ENCODE data around the gene FAM32A.

The FAM32A gene

DNA sequence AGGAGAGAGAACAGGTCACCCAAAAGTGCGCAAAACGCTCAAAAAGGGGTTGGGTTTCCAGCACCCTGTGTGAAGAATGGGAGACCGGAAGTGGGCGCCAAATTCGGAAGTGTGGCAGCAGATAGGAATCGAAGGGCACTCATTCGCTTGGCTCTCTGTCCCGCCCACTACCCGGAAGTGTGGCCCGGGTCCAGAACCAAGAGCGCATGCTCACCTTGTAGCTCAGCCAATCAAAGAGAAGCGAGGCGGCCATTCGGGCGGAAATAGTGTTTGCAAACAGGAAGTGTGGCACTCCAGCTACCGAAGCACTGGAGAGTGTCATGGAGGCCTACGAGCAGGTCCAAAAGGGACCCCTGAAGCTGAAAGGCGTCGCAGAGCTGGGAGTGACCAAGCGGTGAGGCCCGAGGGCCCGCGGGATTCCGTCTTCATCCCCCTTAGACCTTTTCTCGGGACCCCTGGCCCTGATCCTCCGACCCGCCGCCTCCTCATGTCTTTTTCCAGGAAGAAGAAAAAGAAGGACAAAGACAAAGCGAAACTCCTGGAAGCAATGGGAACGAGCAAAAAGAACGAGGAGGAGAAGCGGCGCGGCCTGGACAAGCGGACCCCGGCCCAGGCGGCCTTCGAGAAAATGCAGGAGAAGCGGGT, at the start of gene FAM32A:
Gene FAM32A, plus strand, starts transcription at position 288 of the 645 bp plus-strand sequence. Its CDS starts 33 bp downstream, at position 321.
- peak; percentile 98 to 99 for DNase-seq (ENCODE audit: low read depth in 2 of 2)

DNA sequence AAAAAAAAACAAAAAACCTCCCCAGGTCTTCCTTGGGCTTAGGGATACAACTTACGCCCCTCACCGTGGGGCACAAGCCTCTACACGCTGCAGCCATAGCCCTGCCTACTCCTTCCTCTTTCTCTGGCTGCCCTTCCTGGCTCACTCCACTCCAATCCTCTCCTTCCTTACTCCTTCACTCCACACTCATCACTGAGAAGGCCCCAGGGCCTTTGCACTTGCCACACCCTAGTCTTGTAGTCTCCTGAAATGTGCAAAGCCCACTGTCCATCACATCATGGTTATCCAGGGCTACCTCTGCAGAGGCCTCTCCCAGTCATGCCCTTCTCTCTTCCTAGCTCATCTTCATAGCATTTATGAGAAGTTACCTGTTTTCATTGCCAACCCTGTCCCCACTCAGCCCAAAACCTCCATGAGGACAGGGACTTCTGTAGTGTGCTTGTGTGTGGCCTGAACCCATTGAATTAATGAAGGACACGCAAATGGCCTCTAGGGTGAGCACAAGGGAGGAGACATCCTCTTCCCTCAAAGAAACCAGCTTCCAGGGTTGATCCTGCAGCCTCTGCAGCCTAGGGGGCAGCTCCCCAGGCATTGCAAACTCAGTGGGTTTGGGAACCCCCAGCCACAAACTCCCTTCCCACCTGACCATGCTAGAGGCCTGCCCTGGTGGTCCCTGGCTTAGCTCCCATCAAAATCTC, 49.6 kb upstream of the FAM32A start:
- no peak for DNase-seq (ENCODE audit: low read depth in 2 of 2)

DNA sequence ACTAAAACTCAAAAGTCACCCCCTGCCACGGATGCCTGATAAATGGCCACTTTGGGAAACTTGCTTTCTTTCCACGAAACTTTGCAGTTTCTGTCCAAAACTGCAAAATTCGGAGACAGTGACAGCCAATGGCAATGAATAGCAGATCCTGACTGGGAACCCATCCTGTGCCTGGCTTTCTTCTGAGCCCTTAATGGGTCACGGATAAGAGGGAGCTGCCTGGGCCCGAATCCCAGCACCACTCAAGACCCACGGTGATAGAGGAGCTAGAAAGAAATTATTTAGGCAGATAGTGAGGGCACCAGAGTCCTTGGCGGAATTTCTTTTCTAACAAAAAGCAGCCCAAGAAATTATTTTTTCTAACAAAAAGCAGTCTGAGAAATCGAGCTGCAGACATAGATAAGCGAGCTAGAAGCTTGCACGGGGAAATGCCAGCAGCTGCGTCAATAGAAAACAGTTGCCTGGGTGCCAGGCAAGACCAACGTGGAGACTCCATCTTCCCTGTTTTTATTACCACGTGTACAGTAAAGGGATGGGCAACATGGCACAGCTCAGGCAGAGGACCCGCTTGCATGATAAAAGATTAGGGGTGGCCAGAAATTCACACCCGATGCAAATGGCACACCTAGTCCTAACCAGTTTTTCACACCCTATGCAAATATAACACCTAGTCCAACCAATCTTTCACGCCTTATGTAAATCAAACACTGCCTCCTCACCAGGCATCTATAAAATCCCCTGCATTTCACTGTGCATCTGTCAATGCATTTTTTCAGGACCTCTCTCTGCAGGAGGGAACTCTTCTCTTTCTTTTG, 48.8 kb upstream of the FAM32A start:
- no peak for DNase-seq (ENCODE audit: low read depth in 2 of 2)

DNA sequence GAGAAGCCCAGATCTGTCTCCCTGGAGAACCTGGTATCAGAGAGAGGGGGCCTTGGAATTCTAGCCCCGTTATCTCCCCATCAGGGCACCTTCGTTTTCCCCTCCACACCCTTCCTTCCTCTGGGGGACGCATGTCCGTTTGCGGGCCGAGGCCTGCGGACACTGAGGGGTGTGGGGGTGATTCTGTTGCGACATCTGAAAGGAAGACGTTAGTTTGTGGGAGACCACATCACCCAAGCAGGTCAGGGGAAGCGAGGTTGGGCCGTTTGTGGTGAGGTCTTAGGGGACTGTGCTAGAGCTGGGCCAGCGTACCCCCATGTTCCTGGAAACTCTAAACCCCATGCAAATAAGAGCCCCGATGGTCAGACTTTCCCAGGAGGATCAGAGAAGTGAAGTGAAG, 45.5 kb upstream of the FAM32A start:
- no peak for DNase-seq (ENCODE audit: low read depth in 2 of 2)

DNA sequence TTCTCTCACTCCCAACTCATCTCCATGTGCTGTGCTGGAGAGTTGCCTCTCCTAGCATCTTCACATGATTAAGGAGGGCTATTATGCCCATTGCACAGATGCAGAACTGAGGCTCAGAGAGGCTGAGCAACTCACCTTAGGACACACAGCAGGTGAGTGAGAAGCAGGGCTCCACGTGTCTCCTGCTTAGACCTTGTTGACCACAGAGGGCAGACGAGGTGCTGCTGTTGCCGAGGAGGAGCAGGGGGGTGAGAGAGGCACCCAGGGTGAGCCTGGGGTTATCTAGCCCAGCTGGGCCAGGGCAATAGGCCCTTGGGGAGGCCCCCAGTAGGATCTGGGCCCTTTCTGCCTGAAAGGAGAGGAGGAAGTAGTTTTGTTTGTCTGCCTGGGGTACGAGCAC, 44.2 kb upstream of the FAM32A start:
- DNase-seq (ENCODE audit: low read depth in 2 of 2) = no peak

DNA sequence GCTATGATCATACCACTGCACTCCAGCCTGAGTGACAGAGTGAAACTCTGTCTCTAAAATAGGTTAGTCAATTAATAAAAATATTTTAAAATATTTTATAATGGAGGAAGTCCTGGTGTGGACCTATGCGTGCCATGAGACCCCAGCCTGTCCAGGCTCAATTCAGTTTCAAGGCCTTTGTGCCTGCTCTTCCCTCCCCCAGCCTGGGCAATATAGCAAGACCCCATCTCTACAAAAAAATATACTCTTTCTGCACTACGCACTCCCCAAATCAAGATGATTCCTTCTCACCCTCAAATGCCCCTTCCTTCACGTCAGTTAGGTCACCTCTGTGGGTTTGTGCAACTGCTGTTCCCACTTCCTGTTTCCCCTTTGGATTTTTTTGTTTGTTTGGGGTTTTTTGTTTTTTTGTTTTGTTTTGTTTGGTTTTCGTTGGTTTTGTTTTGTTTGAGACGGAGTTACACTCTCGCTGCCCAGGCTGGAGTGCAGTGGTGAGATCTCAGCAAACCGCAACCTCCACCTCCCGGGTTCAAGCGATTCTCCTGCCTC, 43.1 kb upstream of the FAM32A start:
- no peak for DNase-seq (ENCODE audit: low read depth in 2 of 2)

DNA sequence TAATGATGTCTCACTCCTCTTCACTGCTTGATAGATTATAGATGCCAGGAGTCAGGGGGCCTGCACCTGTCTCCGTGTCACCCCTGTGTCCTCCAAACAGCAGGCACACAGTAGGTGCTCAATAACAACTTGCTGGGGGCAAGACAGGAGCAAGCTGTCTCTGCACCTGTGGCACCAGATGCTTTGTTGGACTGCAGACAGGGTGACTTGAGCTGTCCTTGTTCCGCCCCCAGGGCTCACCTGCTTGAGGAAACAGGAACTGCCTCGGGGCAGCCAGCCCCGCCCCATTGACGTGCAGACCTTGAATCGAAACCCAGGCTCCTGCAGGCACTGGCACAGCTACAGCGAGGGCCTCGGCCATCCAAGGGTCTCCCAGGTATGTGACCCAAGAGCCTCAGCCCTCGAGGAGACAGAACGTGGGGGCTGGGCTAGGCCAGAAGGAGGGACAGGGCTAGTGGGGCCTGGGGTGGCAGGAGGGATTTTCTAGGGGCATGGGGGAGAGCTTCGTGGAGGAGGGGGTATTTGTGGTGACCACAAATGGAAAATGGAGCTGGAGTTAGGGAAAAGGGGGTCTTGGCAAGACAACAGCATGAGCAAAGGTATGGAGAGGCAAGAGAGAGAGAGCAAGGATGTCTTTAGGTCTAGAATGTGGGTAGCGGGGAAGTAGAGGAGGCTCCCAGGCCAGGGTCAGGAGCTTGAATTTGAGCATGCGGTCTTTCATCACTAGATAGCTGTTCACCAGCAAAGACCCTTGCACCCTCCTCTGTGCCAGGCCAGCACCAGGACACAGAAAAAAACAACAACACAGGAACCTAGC, 41.6 kb upstream of the FAM32A start, which contains the start of gene HSH2D:
Gene HSH2D, plus strand, starts transcription at position 287 of the 817 bp plus-strand sequence. CDS start 5,066 bp downstream, outside the sequence.
- peak; percentile 44 to 73 for DNase-seq (ENCODE audit: low read depth in 2 of 2)

DNA sequence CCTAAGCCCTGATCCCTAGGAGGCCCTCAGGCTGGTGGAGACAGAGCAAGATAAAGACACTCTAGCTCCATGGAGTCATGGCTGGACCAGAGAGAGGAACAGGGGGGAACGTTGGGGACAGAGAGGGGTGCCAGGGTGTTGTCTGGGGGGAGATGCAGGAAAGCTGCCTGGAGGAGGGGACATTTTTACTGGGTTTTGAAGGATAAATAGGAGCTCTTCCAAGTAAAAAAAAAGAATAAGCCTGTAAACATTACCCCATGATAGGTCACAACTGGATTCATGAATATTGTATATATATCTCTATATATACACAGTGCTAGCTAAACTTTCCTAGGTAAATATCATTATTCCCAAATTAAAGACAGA, 41.0 kb upstream of the FAM32A start:
- DNase-seq (ENCODE audit: low read depth in 2 of 2) = no peak

DNA sequence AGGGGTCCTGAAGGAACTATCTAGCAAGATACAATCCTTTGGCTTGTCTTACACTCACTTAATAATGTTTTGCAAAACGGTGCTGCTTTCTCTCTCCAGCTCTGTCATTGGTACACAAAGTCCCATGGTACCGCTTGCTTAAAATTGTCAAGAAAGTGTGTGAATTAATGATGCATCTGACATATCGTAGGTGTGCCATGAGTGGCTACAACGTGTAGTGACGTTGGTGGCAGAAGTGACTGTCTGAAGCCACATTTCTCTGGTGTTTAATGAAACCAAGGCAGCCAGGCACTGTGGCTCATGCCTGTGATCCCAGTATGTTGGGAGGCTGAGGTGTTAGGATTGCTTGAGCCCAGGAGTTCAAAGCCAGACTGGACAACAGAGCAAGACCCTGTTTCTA, 39.1 kb upstream of the FAM32A start:
- no peak for DNase-seq (ENCODE audit: low read depth in 2 of 2)

DNA sequence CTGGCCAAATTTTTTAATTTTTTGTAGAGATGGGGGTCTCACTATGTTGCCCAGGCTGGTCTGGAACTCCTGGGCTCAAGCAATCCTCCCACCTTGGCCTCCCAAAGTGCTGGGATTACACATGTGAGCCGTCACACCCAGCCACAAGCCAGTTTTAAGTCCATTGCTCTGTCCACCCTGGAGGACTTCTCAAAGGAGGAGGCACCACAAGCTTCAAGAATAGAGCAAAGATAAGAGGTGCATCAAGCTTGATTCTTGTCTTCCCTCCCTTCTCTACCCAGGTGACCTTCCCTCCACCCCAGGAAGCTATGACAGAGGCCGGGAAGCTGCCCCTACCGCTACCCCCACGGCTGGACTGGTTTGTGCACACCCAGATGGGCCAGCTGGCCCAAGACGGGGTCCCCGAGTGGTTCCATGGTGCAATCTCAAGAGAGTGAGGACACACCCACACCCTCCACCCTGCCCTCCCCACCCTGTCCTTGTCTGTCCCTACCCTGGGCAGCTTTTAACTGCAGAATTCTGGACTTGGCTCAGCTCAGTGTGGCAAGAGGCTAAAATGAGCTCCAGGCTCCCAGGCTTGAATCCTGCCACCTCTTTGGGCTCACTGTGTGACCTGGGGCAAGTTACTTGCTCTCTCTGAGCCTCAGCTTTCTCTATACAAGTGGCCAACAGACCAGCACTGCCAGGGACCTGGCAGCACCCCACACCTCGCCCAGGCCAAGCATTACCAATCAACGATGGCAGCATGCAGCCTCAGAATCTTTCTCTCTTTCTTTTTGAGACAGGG, 36.6 kb upstream of the FAM32A start:
- no peak for DNase-seq (ENCODE audit: low read depth in 2 of 2)

DNA sequence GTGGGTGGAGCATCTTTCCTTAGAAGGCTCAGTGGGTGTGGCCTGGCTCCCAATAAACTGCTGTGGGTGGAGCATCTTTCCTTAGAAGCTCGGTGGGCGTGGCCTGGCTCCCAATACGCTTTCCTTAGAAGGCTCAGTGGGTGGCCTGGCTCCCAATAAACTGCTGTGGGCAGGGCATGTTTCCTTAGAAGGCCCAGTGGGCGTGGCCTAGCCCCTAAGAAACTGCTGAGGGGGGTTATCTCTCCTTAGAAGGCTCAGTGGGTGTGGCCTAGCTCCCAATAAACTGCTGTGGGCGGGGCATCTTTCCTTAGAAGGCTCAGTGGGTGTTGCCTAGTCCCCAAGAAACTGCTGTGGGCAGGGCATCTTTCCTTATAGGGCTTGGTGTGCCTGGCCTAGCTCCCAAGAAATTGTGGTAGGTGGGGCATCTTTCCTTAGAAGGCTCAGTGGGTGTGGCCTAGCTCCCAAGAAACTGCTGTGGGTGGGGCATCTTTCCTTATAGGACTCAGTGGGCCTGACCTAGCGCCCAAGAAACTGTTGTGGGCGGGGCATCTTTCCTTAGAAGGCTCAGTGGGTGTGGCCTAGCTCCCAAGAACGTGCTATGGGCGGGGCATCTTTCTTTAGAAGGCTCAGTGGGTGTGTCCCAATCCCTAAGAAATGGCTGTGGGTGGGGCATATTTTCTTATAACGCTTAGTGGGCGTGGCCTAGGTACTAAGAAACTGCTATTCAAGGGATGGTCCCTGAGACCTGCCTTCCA, 31.5 kb upstream of the FAM32A start:
- DNase-seq (ENCODE audit: low read depth in 2 of 2) = no peak

DNA sequence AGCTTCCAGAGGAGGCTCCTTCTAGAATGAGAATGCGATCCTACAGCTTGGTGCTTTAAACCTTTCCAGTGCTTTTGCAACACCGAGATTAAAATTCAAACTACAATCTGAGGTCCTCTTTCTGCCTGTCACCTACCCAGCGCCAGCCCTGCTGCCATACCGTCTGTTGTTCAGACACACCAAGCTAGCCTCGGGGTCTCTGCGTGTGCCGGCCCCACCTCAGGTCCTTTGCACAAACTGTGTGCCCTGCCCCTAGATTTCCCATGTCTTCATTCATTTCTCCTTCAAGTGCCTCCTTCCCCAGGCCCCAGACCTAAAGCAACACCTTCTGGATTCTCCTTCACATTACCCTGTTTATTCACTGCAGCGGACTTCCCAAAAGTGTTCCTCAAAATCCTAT, 30.7 kb upstream of the FAM32A start:
- DNase-seq (ENCODE audit: low read depth in 2 of 2) = no peak

DNA sequence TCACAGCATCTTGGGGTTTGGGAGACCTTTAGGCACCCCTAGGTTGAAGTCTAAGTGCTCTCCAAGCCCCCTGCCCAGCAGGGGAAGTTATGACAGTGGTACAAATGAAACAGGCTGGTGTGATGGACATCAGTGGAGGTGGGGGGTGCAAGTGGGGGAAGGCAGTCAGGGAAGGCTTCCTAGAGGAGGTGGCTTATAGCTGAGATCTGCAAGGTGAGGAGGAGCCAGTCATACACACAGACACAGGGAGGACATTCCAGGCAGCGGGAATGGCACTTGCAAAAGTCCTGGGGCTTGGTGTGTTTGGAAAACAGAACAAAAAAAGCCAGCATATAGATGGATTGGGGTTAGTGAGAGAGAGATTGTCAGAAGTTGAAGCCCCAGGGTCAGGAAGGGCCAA, 30.1 kb upstream of the FAM32A start:
- DNase-seq (ENCODE audit: low read depth in 2 of 2) = no peak

DNA sequence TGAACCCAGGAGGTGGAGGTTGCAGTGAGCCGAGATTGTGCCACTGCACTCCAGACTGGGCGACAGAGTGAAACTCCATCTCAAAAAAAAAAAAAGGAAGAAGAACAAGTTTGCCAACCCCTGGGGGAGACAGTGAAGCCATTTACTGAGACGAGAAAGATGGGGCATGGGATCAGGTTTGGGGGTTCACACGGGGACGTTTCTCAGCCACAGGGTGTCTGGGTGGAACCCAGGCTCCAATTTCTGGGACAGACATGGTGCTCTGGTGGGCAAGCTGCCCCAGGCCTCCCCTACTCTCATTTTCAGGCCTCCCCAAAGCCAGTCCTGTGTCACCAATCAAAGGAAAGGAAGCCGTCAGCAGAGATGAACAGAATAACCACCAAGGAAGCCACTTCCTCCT, 28.3 kb upstream of the FAM32A start:
- DNase-seq (ENCODE audit: low read depth in 2 of 2) = no peak

DNA sequence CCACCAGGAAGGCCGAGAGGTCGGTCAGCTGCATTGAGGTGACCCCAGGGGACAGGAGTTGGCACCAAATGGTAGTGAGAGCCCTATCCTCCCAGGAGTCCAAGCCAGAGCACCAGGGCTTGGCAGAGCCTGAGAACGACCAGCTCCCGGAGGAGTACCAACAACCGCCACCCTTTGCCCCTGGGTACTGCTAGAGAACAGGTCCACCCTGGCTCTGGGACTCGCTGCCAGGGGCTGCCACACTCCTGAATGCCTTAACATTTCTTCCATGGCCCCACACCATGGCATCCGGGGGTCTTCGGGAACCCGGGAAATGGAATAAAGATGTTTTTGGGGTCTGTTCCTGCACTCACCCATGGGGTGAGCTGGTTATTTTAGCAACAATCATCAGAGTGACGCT, 27.6 kb upstream of the FAM32A start:
- DNase-seq (ENCODE audit: low read depth in 2 of 2) = no peak

DNA sequence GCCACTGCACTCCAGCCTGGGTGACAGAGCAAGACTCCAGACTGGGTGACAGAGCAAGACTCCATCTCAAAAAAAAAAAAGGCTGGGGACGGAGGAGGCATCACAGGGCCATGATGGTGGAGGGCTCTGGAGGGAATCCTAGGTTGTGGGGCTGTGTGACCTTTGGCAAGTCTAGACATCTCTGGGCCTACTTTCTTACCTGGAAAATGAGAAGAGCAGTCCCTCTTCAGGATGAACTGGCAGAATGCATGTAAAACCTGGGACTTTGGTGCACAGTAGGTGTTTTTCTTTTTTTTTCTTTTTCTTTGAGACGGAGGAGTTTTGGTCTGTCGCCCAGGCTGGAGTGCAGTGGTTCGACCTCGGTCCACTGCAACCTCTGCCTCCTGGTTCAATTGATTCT, 25.6 kb upstream of the FAM32A start:
- DNase-seq (ENCODE audit: low read depth in 2 of 2) = no peak

DNA sequence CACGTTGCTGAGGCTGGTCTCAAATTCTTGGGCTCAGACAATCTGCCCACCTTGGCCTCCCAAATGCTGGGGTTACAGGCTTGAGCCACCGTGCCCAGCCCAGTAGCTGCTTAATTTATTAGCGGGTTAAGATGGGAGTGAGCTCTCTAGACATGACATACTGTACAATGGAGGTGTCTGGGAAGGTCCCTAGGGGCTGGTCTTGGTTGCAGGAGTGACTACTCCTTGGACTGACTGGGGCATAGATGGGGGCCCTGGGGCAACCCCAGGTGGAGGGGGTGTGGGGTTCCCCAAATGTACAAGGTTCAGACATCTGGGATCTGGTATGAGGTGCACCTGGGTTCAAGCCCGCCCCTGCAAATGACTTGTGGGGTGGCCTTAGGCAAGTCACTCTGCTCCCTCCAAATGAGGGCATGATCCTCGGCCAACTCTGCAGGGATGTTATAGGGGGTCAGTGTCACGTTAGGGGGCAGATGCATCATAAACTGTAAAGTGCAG, 24.7 kb upstream of the FAM32A start:
- DNase-seq (ENCODE audit: low read depth in 2 of 2) = no peak

DNA sequence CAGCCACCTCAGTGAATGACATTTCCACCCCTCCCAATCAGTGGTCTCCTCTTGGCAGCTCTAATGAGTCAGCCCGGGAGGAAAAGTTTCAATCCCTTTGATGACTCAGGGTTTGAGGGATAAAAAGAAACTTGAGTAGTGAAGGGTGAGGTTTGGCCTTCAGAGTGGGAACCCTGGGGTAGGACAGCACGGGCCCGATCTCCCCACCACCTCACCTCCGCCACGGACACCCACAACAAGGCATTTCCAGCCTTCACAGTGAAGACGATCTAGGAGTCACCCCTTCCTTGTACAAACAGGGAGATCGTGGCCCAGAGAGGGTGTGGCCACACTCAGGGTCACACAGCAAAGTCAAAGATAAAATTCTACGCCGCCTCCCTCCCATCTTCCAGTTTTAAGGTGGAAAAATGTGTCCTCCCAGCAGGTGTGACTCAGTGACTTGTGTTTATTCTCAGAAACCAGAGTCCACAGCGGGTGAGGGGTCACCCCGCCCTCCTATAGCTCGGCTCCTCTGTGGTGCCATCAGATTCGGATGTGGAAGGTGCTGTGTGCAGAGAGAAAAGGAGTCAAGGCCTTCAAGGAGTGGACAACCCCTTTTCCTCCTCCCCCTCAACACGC, 24.2 kb upstream of the FAM32A start:
- no peak for DNase-seq (ENCODE audit: low read depth in 2 of 2)

DNA sequence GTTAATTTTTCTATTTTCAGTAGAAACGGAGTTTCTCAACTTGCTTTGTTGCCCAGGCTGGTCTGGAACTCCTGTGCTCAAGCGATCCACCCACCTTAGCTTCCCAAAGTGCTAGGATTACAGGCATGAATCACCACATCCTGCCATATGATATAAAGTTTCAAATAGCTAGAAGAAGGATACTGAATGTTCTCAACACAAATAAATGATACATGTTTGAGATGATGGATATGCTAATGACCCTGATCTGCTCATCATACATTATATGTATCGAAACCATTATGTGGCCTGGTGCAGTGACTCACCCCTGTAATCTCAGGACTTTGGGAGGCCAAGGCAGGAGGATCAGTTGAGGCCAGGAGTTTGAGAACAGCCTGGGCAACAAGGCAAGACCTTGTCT, 23.4 kb upstream of the FAM32A start:
- DNase-seq (ENCODE audit: low read depth in 2 of 2) = no peak

Data from activated CD8-positive, alpha-beta memory T cell treated with anti-CD3 and anti-CD28 coated beads for 4 hours (primary cell).